HepG2 (cell line): ENCODE measurements around the gene PDZD2. TPM values are rescaled to one million over a fixed set of nuclear protein-coding genes. Genes with fewer than 3 reads are reported as not detected.

ENCODE experiments used
- ATAC-seq: fragments of 200-7000 bp; cut with Tn5 transposase; 3 replicates; pipeline ENCODE4 v1.9.1; 2020; ENCODE audit warnings: mild to moderate bottlenecking, moderate library complexity
- BruUV-seq: library from RNA; stranded (reverse); fragments of 400-500 nt; replicated peaks from 2 replicates; lab custom pipeline; 2021; lab: Mats Ljungman, UMichigan
- CTCF ChIA-PET: fragments of 300-600 bp; formaldehyde crosslinking; extraction: SDS; loops from one replicate; lab custom pipeline; 2021; ENCODE audit warnings: low total read pairs, inconsistent platforms, low intra/inter-chr PET ratio; lab: Yijun Ruan, JAX
- POLR2A ChIA-PET: fragments of 350-600 bp; sonication (Branson Sonifier 250); formaldehyde crosslinking; loops from one replicate; lab custom pipeline; 2020; ENCODE audit warnings: antibody characterized with exemption, inconsistent platforms; lab: Yijun Ruan, JAX
- DNase-seq: peaks from one replicate; pipeline ENCODE4 v3.0.0-alpha.2; 2015; ENCODE audit warnings: low spot score
- FAIRE-seq: peaks from 3 replicates; lab custom pipeline; 2011; peaks lifted over from hg19 to GRCh38; lab: Jason Lieb, UNC
- H2AFZ ChIP-seq: one replicate; pipeline ENCODE4 v1.6.1; 2011; ENCODE audit warnings: low read length, inconsistent platforms
- H3K27ac ChIP-seq: fragments of 300-600 bp; 3 replicates; pipeline ENCODE4 v1.8.0; 2011; ENCODE audit warnings: mixed run types, mild to moderate bottlenecking, mixed read lengths, low read length, inconsistent platforms; ENCODE audit not compliant: insufficient read depth; ENCODE audit errors: extremely low read length
- H3K27me3 ChIP-seq, 2 experiments: fragments of 200-600 bp in 1 of 2; 2 replicates in 1 of 2; 3 replicates in 1 of 2; pipeline versions ENCODE4 v1.6.0 to v1.8.0; 2011; ENCODE audit warnings: low read length in 2 of 2, mild to moderate bottlenecking in 2 of 2, moderate library complexity in 2 of 2, inconsistent platforms in 1 of 2; ENCODE audit not compliant: insufficient read depth in 2 of 2, control insufficient read depth in 1 of 2
- H3K36me3 ChIP-seq, 2 experiments: fragments of 200-600 bp in 1 of 2; replicated peaks in 1 of 2; 2 replicates in 1 of 2; 3 replicates in 1 of 2; pipeline versions ENCODE4 v1.5.1 to v1.8.0; 2011; ENCODE audit warnings: low read length in 2 of 2, inconsistent platforms in 1 of 2; ENCODE audit not compliant: insufficient read depth in 2 of 2, control insufficient read depth in 1 of 2
- H3K4me1 ChIP-seq: 2 replicates; pipeline ENCODE4 v1.5.1; 2012; ENCODE audit warnings: low read length, inconsistent platforms; ENCODE audit not compliant: insufficient read depth
- H3K4me2 ChIP-seq: 2 replicates; pipeline ENCODE4 v1.6.0; 2011; ENCODE audit warnings: low read depth, low read length, inconsistent platforms
- H3K4me3 ChIP-seq, 3 experiments: fragments of 200-600 bp in 1 of 3; sonication (generic), shearing (Covaris generic) in 1 of 3; replicated peaks in 1 of 3; 2 replicates each; pipeline ENCODE4 v1.5.1; 2011 to 2016; ENCODE audit warnings: low read length in 3 of 3, inconsistent platforms in 2 of 3, low read depth in 2 of 3, mild to moderate bottlenecking in 2 of 3, control low read depth in 1 of 3, mixed read lengths in 1 of 3; ENCODE audit not compliant: insufficient read depth in 1 of 3
- H3K79me2 ChIP-seq: one replicate; pipeline ENCODE4 v1.6.1; 2011; ENCODE audit warnings: low read length, inconsistent platforms; ENCODE audit not compliant: insufficient read depth
- H3K9ac ChIP-seq: 2 replicates; pipeline ENCODE4 v1.6.0; 2011; ENCODE audit warnings: mild to moderate bottlenecking, low read depth, low read length, inconsistent platforms; ENCODE audit not compliant: insufficient read depth
- H3K9me3 ChIP-seq: 2 replicates; pipeline ENCODE4 v1.5.1; 2012; ENCODE audit warnings: mild to moderate bottlenecking, low read length
- H4K20me1 ChIP-seq: 2 replicates; pipeline ENCODE4 v1.6.0; 2011; ENCODE audit warnings: inconsistent platforms, mild to moderate bottlenecking, low read length, moderate library complexity; ENCODE audit not compliant: insufficient read depth
- HNF4A ChIP-seq: sonication (generic); formaldehyde crosslinking; IDR thresholded peaks from 2 replicates; pipeline ENCODE4 v1.4.0; 2020; ENCODE audit warnings: missing genetic modification reagents
- MXD1 ChIP-seq: sonication (generic); formaldehyde crosslinking; IDR thresholded peaks from 2 replicates; pipeline ENCODE4 v1.4.0; 2020; ENCODE audit warnings: mild to moderate bottlenecking, missing genetic modification reagents
- NFKBIZ ChIP-seq: IDR thresholded peaks from 2 replicates; pipeline ENCODE4 v1.6.1; 2018; ENCODE audit warnings: missing genetic modification reagents, missing compliant biosample characterization
- NR2C2 ChIP-seq: sonication (generic); formaldehyde crosslinking; IDR thresholded peaks from 2 replicates; pipeline ENCODE4 v1.4.0; 2020; ENCODE audit warnings: missing genetic modification reagents, mild to moderate bottlenecking, moderate library complexity, borderline replicate concordance
- NRL ChIP-seq: sonication (generic); formaldehyde crosslinking; IDR thresholded peaks from 2 replicates; pipeline ENCODE4 v1.5.0; 2020; ENCODE audit warnings: missing genetic modification reagents, mild to moderate bottlenecking, moderate library complexity, borderline replicate concordance
- ONECUT2 ChIP-seq: sonication (generic); formaldehyde crosslinking; IDR thresholded peaks from 2 replicates; pipeline ENCODE4 v1.4.0; 2020; ENCODE audit warnings: missing genetic modification reagents
- SP1 ChIP-seq, 2 experiments: fragments of 450-650 bp in 1 of 2; sonication (generic) in 1 of 2; formaldehyde crosslinking in 1 of 2; IDR thresholded peaks; 2 replicates each; pipeline versions ENCODE4 v1.4.0 to v1.6.1; 2016 to 2020; ENCODE audit warnings: missing genetic modification reagents in 1 of 2
- ZNF121 ChIP-seq: sonication (generic); formaldehyde crosslinking; IDR thresholded peaks from 2 replicates; pipeline ENCODE4 v1.5.0; 2020; ENCODE audit warnings: mild to moderate bottlenecking, missing genetic modification reagents
- WGBS: methylation state at CpG from one replicate; pipeline ENCODE4 v1.1.6; 2017; ENCODE audit warnings: low lambda C conversion rate; 5-methylcytosine and 5-hydroxymethylcytosine counted together
- in situ Hi-C: cut with HindIII; loops from 2 replicates; pipeline ENCODE4 v1.10.0; 2017; ENCODE audit warnings: low pct_unique_long_range_greater_than_20kb; ENCODE audit not compliant: extremely low pct_ligation_motif_present
- intact Hi-C: fragments of 100-400 bp; cut with micrococcal nuclease; formaldehyde crosslinking; loops from one replicate; pipeline ENCODE4 v1.10.0; 2022; ENCODE audit not compliant: unreplicated experiment
- polyA plus RNA-seq, 8 experiments: library from polyadenylated mRNA; depleted of rRNA in 3 of 8; stranded (reverse) in 7 of 8; unstranded in 1 of 8; fragments of >200 nt; fragmentation: Illumina TruSeq in 4 of 8; extraction: Trizol in 4 of 8; gene quantifications; 2 replicates each; pipeline versions ENCODE4 v1.2.1 to v1.2.3, GENCODE V29; 2011 to 2016; ENCODE audit warnings: low read depth in 4 of 8, missing spikeins in 1 of 8, mixed read lengths in 1 of 8; ENCODE audit not compliant: insufficient read depth in 1 of 8
- total RNA-seq, 5 experiments: library from RNA; depleted of rRNA; stranded (reverse); fragments of >200 nt; fragmentation: Illumina TruSeq; extraction: Trizol; gene quantifications; 2 replicates each; pipeline ENCODE4 v1.2.3, GENCODE V29; 2016; ENCODE audit warnings: low read depth in 1 of 5

The PDZD2 gene
- total and polyA plus RNA-seq, 2 of the 13 experiments (the other 11 are each of a cell fraction or from before 2014, with no cell fraction given) = 0.04 TPM; not detected in 1

- TF ChIP-seq ONECUT2 (CRISPR knock-in tag) (no peak), HNF4A (peak; percentile 61), SP1 (IDR thresholded peaks at IDR 0.05) (no peak), SP1 (CRISPR knock-in tag; IDR thresholded peaks at IDR 0.05) (no peak), MXD1 (no peak), NR2C2 (CRISPR knock-in tag) (peak; percentile 91), ZNF121 (CRISPR knock-in tag) (no peak)
Observed at GRCh38 chr5:32083981-32084430, 445.1 kb downstream of the PDZD2 start (continued).

- FAIRE-seq (no peak), ATAC-seq (no peak), DNase-seq (no peak)
- intact Hi-C loops (no loop called here), in situ Hi-C loops (no loop called here)
- TF ChIP-seq NFKBIZ (CRISPR knock-in tag) (no peak), NRL (CRISPR knock-in tag) (0 out of 2 replicates have a peak, but pooled peaks have one; percentile 30)
- H3K4me3 ChIP-seq = no peak overlapping the region
- CTCF ChIA-PET = no interaction called here
- H3K27ac ChIP-seq = no peak overlapping the region
- no peaks in the 10 kb centered on the region for H3K9me3 ChIP-seq
- H4K20me1 ChIP-seq = no peaks in the 10 kb centered on the region
- no peaks in the 10 kb centered on the region for H3K36me3 ChIP-seq
- POLR2A ChIA-PET = no interaction called here
- H2AFZ ChIP-seq = no peak overlapping the region
- no peak overlapping the region for H3K4me2 ChIP-seq
- H3K27me3 ChIP-seq = no peaks in the 10 kb centered on the region
- no peaks in the 10 kb centered on the region for H3K79me2 ChIP-seq
- BruUV-seq = no TSS peak
- peaks cover 27% of the 10 kb centered on the region for H3K4me1 ChIP-seq
- 64% methylated on average over 16 of the region's 24 CpGs for WGBS
- H3K9ac ChIP-seq = no peak overlapping the region
Observed at GRCh38 chr5:32087086-32088082, 448.5 kb downstream of the PDZD2 start.
